Ectodermal cell (in vitro differentiated cells): ENCODE data around the gene PER2.
"Not testable (repeated sequence)": the region's sequence is repeated elsewhere in the genome, so short reads cannot be mapped to it uniquely, and the experiment has no call there.

ENCODE experiments used
- H3K27ac ChIP-seq: 2 replicates; pipeline ENCODE4 v1.7.0; 2013; ENCODE audit warnings: mild to moderate bottlenecking, low read depth, low read length; ENCODE audit not compliant: insufficient read depth, poor library complexity, severe bottlenecking
- H3K27me3 ChIP-seq: 2 replicates; pipeline ENCODE4 v1.7.0; 2013; ENCODE audit warnings: mild to moderate bottlenecking, low read length; ENCODE audit not compliant: insufficient read depth, control insufficient read depth, poor library complexity, severe bottlenecking
- H3K36me3 ChIP-seq: one replicate; pipeline ENCODE4 v1.7.0; 2013; ENCODE audit warnings: low read length; ENCODE audit not compliant: control insufficient read depth, insufficient read depth
- H3K4me1 ChIP-seq: one replicate; pipeline ENCODE4 v1.7.0; 2013; ENCODE audit warnings: low read length; ENCODE audit not compliant: control insufficient read depth, insufficient read depth
- H3K4me3 ChIP-seq: 2 replicates; pipeline ENCODE4 v1.7.0; 2013; ENCODE audit warnings: low read depth, low read length, control low read depth; ENCODE audit not compliant: insufficient read depth
- H3K9me3 ChIP-seq: 2 replicates; pipeline ENCODE4 v1.7.0; 2013; ENCODE audit warnings: mild to moderate bottlenecking, low read length, moderate library complexity; ENCODE audit not compliant: control insufficient read depth
- WGBS, 2 experiments: methylation state at CpG; one replicate each; pipeline ENCODE4 v1.1.7; 2013; ENCODE audit warnings: missing lambda C conversion rate in 2 of 2; 5-methylcytosine and 5-hydroxymethylcytosine counted together

The PER2 gene

DNA sequence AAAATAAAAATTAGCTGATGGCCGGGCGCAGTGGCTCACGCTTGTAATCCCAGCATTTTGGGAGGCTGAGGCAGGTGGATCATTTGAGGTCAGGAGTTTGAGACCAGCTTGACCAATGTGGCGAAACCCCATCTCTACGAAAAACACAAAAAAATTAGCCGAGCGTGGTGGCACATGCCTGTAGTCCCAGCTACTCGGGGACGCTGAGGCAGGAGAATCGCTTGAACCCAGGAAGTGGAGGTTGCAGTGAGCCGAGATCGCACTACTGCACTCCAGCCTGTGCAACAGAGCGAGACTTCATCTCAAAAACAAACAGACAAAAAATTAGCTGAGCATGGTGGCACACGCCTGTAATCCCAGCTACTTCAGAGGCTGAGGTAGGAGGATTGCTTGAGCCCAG is 22.3 kb upstream of the PER2 start:
- H3K4me1 ChIP-seq, H3K36me3 ChIP-seq, H3K9me3 ChIP-seq, H3K27ac ChIP-seq, H3K27me3 ChIP-seq, H3K4me3 ChIP-seq: not testable (repeated sequence)
- 89% methylated on average over 14 of the region's 14 CpGs for WGBS, 2 experiments

DNA sequence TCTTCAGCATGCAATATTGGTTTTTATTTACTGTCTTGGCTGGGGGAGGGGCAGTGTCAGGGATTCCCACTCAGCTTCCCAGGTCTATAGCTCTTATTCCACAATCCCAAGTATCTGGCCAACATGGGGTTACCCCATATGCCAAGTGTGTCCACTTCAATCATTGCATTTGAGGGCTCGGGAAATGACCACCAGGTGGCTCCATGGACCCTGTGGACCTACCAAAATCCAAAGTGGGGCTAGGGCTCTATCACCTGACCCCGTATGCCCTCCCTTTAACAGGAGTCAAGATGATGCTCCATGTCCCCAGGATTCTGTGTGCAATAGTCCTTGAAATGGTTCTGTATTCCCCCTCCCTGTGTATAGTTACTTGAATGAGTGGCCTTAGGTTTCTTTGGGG is 19.8 kb upstream of the PER2 start:
- no peak overlapping the region for H3K4me3 ChIP-seq
- H3K36me3 ChIP-seq, result no peaks in the 10 kb centered on the region
- 71 to 77% methylated on average over 2 of the region's 2 CpGs for WGBS, 2 experiments
- H3K27ac ChIP-seq, result no peak overlapping the region
- no peaks in the 10 kb centered on the region for H3K4me1 ChIP-seq
- H3K9me3 ChIP-seq, result no peaks in the 10 kb centered on the region
- H3K27me3 ChIP-seq, result no peaks in the 10 kb centered on the region

DNA sequence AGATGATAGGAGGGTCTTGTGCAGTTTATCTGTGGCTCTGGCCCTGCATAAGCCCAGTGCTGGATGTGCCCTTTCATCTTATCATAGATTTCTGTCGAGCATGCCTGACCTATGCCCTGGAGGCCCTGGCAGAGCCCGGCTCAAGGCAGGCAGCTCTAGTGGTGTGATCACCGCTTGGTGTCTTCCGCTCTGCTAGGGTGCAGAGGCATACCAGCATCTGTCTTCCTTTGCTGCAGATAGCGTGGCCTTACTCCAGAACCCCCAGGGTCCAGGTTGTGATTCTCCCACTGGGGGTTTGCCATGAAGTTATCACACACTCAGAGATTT is 18.2 kb upstream of the PER2 start:
- Histone ChIP-seq H3K4me1 (no peaks in the 10 kb centered on the region), H3K27me3 (no peaks in the 10 kb centered on the region), H3K4me3 (no peak overlapping the region), H3K36me3 (no peaks in the 10 kb centered on the region), H3K27ac (no peak overlapping the region), H3K9me3 (no peaks in the 10 kb centered on the region)
- 90 to 95% methylated on average over 5 of the region's 5 CpGs for WGBS, 2 experiments

DNA sequence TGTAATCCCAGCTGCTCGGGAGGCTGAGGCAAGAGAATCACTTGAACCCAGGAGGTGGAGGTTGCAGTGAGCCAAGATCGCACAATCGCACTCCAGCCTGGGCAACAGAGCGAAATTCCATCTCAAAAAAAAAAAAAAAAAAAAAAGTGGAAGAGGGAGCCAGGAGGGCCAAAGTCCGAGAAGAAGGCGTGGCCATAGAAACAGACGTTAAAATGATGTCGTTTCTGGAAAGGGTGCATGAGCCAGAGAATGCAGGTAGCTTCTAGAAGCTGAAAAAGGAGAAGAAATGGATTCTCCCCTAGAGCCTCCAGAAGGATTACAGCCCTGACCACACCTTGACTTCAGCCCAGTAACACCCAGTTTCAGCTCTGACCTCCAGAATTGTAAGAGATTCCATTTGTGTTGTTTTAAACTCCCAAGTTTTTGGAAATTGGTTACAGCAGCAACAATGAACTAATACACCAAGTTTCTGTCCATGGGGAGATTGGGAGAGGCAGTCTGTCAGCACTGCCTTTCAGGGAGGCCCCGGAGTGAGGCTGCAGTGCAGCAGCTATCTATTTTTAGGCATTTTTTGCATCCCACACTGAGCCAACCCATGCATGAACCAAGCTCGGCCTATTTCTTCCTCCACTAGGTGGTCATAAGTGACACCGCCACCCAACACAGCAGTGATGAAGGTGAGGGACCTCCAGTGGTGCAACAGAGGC is 17.7 kb upstream of the PER2 start:
- Histone ChIP-seq H3K27ac (no peak overlapping the region), H3K27me3 (no peaks in the 10 kb centered on the region), H3K9me3 (no peaks in the 10 kb centered on the region), H3K4me1 (no peaks in the 10 kb centered on the region), H3K36me3 (no peaks in the 10 kb centered on the region), H3K4me3 (no peak overlapping the region)
- 92 to 94% methylated on average over 11 of the region's 11 CpGs for WGBS, 2 experiments

DNA sequence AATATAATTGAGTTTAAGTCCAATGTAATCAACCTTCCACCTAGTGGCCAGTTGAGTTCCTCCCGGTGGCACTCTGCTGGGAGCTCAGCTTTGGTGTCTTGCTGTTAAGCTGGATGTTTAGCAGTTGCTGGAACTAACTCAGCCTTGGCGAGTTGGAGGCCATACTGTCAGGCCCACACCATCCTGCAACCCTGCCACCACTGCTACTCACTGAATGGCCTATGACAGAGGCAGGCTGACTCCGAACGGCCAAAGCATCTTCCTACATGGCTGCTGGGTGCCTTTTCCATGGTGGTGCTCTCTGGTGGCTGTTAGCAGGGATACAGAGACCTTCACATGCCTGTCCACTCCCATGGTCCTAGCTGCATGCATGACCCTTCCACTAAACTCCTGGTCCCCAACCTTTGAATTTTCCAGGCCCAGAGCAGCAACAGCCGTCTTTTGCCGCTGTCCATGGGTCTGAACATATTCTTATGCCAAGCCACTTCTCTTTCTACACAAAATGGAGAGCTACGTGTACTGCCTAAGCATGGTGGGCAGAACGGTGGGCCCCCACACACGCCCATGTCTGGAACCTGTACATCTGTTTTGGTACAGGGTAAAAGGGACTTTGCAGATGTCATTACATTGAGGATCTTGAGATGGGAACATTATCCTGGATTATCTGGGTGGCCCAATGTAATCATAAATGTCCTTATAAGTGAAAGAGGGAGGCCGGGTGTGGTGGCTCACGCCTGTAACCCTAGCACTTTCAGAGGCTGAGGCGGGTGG is 16.9 kb upstream of the PER2 start:
- Histone ChIP-seq H3K4me1 (no peaks in the 10 kb centered on the region), H3K4me3 (no peak overlapping the region), H3K27ac (no peak overlapping the region), H3K36me3 (no peaks in the 10 kb centered on the region), H3K27me3 (no peaks in the 10 kb centered on the region), H3K9me3 (no peaks in the 10 kb centered on the region)
- WGBS, 2 experiments, result 86 to 87% methylated on average over 12 of the region's 12 CpGs

DNA sequence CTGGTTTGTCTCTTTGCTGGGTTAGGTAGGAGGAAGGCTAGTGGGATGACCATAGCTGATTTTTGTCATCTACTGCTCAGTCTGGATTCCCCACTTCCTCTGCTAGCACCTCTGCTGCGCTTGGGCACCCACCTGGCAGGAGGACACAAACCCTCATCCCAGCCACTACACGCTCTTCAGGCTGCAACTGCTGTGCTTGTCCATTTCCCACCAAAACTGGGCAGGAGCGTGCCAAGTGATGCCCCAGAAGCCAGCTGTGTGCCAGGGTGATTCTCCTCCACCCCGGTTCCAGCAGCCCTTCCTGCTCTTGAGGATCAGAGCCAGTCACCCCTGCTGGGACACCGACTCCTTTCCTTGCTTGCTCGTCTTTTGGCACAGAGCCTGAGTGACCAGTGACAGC is 15.7 kb upstream of the PER2 start:
- Histone ChIP-seq H3K4me3 (no peak overlapping the region), H3K27ac (no peak overlapping the region), H3K27me3 (no peaks in the 10 kb centered on the region), H3K4me1 (no peaks in the 10 kb centered on the region), H3K36me3 (no peaks in the 10 kb centered on the region), H3K9me3 (no peaks in the 10 kb centered on the region)
- WGBS, 2 experiments, result 91 to 95% methylated on average over 6 of the region's 6 CpGs

DNA sequence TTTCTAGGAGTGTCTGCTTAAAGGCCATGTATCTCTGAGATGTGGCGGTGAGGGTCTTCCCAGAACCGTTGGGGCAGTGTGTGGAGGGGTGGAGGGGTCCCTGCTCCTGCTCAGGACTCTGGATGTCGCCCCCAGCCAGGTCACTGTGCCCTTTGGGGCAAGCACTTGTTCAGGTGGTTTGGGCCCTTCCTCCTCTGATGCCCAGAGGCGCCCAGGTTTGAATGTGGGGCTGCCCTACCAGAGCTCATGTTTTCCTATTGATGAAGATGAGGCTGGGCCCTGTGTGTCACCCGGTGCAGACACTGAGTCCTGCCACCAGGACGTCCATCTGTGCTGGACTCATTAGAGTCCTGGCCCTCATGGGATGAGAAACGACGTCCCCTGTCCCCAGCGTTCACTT is 14.3 kb upstream of the PER2 start:
- Histone ChIP-seq H3K9me3 (no peaks in the 10 kb centered on the region), H3K4me1 (no peaks in the 10 kb centered on the region), H3K4me3 (no peak overlapping the region), H3K27ac (no peak overlapping the region), H3K36me3 (no peaks in the 10 kb centered on the region), H3K27me3 (no peaks in the 10 kb centered on the region)
- 92 to 94% methylated on average over 9 of the region's 9 CpGs for WGBS, 2 experiments

DNA sequence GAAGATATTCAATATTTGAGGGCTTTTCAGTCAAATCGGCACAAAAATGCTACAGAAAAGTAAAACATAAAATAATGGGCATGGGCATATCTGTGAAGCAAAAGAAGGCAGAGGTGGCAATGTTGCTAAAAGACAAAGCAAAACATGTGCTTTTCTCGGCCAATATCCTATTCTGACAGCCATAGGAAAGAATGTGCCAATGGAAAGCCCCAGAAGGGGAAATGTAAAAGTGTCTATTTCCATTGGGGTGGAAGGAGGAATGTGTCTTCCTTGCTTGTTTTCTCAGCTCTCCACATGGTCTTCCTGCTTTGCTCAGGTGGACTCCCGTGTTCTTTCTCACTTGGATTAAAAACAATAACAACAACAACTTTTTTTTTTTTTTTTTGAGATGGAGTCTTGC is 13.7 kb upstream of the PER2 start:
- H3K36me3 ChIP-seq, result no peaks in the 10 kb centered on the region
- H3K27me3 ChIP-seq, result no peaks in the 10 kb centered on the region
- H3K4me3 ChIP-seq, result no peak overlapping the region
- H3K4me1 ChIP-seq, result peaks cover 5% of the 10 kb centered on the region
- no peaks in the 10 kb centered on the region for H3K9me3 ChIP-seq
- 90 to 91% methylated on average over 2 to 3 of the region's 3 CpGs for WGBS, 2 experiments
- H3K27ac ChIP-seq, result no peak overlapping the region

DNA sequence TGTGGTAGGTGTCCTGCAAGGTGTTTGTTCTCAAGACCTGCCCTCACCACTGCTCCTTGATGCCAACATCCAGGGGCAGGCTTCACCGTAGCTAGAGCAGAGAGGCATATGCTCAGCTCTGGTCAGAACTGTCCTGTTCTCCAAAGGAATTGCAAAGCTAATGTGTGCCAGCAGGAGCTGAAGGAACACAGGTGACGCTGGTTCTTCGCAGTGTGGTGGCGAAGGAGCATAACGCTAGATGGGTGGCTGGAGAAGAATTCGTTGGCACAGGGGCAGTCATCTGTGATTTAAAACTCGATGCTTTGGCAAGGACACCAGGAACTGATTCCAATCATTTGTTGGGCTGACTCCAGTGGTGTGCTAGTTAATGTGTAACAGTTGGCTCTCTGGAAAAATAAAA is 11.4 kb upstream of the PER2 start:
- H3K27ac ChIP-seq, result no peak overlapping the region
- 96% methylated on average over 7 of the region's 7 CpGs for WGBS, 2 experiments

DNA sequence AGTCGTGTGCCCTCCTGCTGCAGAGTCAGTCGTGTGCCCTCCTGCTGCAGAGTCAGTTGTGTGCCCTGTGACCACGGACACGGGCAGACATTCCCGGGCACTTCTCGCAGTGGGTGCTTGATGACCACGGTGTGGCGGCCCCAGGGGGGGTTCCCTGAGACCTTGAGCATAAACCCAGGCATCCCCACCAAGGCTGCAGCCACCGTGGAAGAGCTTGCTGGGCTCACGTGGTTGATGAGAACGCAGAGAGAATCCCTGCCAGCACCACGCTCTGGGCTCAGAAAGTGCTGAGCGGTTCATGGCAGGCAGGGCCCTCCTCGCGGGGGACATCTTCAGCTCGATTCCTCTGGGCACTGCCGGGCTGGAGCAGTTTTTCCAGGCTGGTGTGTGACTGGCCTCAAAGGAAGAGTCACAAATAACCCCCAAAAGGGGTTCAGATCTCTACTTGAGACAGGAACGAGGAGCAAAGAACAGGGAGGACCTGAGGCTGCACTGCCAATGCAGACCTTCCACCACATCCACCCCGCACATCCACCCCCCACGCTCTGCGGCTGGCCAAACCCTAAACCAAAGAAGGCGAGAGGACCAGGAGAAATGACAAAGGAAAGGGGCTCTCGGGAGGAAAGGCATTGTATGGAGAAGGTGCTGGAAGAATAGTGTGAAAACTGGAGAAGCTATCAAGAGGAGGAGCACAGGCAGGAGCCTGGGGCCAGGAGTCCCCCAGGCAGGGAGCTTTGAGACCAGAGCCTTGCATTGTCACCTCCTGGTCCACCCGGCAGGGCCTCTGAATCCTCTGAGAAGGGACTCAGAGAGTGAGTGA is 8.4 kb upstream of the PER2 start:
- Histone ChIP-seq H3K9me3 (no peaks in the 10 kb centered on the region), H3K27ac (no peak overlapping the region), H3K36me3 (no peaks in the 10 kb centered on the region), H3K4me3 (no peak overlapping the region), H3K4me1 (peaks cover 7% of the 10 kb centered on the region), H3K27me3 (no peaks in the 10 kb centered on the region)
- WGBS, 2 experiments, result 85 to 86% methylated on average over 24 of the region's 24 CpGs

More for the DNA sequence above, 11.4 kb upstream of the PER2 start:
- Histone ChIP-seq H3K4me3 (no peak overlapping the region), H3K27me3 (no peaks in the 10 kb centered on the region), H3K4me1 (peaks cover 7% of the 10 kb centered on the region), H3K36me3 (no peaks in the 10 kb centered on the region), H3K9me3 (no peaks in the 10 kb centered on the region)
